Activated CD8-positive, alpha-beta memory T cell treated with anti-CD3 and anti-CD28 coated beads for 4 hours (primary cell): ENCODE data around the gene CDKAL1.
"Not testable (repeated sequence)": the region's sequence is repeated elsewhere in the genome, so short reads cannot be mapped to it uniquely, and the experiment has no call there.

ENCODE experiments used
- DNase-seq, 2 donors: peaks; one replicate each; pipeline ENCODE4 v3.0.0-alpha.2; 2020; ENCODE audit warnings: low read depth in 2 of 2

CDKAL1 gene

DNA sequence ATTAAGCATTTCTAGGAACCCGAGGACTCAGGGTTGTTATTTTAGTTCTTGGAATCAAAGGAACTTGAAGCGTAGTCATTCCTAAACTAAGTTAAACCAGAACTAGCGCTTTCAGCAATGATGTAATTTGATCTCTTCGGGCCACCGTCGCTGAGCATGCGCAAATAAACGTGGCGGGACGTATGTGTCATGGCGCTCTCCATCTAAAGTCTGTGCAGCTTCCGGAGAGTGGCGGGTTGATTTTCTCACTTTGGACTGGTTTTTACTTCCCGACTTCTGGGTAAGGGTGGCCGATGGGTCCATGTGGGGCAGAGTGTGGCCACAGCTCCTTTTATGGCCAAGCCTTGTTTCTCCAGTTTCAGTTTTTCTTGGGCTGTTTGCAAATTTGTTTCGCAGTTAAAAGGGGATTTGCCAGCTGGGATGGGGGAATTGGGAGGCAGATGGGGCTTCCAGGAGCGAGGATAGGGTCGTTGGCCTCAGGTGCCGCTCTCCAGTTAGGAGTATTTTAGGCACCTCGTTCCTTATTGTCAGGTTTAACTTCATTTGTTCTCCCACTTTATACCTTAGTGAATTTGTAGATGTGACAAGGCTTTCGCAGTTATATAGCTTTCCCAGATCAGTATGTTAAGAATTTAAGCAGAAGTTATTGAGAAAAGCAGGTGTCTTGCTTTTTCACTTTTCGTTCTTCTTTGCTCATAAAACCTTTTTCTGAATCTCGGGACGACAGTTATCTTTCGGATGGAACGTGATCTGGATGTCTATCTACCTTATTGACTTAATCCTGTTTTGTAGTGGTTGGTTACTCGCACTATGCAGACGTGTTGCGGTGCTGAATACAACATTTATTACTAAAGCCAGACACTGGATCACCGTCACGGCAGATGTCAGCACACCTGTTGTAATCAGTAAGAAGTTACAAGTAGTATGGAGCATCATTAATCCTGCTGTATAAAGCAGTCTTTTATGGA, at the start of gene CDKAL1:
TSS of gene CDKAL1 (plus strand) at position 163 of the 968 bp plus-strand sequence. CDS start 11,894 bp downstream, outside the sequence.
- DNase-seq: peak; percentile 80

DNA sequence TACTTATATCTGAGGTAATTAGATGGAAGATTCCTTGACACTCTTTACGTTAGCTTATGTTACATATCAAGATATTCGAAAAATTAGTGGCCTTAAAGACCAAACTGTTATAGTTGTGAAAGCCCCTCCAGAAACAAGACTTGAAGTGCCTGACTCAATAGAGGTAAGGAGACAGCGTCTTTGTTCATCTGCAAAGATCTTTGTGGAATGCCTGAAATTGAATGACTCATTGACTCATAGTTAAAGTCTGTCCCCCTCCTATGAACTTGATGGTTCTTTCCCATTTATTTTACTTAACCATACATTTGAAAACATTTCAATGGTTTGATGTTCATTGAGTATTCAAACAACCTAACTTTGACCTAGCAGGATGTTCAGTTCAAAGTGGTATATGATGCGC, 47.6 kb upstream of the CDKAL1 start:
- no peak for DNase-seq

DNA sequence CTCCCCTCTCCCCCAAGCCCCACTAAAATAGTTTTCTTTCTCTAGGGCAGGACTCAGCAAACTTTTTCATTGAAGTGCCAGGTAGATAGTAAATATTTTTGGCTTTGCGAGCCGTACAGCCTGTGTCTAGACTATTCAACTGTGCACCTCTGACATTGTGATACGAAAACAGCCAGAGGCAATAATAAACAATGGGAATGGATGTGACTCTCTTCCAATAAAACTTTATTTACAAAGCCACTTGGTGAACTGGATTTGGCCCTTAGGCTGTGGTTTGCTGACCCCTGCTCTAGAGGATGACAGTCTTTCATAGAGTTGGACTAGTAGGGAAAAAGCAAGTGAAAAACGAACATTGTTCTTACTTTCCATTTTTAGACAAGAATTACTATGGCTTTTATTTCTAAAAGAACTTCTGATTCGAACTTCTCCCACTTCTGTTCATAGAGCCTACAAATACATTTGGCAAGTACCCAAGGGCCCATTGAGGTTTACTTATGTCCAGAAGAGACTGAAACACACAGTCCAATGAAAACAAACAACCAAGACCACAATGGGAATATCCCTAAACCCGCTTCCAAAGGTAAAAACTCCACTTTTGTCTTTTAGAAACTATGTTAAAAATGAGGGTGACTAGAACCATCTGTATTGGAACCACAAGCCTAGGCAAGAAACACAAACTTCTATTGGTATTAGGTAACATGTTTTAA, 46.4 kb upstream of the CDKAL1 start:
- no peak for DNase-seq

DNA sequence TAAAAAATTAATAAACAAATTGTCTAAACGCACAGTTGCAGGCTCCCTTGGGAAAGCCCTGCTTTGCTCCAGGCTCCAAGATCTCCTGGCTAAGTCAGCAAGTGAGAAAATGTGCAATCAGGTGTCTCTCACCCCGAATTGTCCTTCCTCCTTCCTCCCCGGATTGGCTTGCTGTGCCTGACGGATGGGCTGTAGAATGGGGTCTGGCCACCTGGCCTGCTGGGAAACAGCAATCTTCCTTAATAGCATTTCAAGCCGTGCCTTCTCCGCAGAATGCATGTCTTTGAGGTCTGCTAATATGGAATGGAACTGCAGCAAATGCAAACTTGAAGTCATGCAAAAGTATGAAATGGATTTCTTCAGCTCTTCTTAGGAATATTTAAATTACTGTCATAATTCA, 43.7 kb upstream of the CDKAL1 start:
- no peak for DNase-seq

DNA sequence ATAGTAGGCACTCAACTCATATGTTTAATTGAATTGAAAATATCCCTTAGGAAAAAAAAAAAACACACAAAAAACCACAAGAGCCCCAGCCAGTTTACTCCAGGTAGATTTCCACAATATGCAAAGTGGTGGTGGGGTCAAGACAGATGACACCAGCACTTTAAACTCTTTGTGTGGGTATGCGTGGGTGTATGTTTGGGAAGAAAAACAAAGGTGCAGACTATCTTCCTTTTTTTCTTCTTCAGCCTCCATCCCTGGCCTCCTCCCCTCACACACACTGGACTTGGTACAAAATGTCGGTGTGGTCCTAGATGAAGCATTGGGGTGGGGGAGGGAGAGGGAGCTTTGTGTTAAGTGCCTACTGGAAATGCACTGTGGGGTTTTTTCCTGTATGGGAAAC, 42.2 kb upstream of the CDKAL1 start:
- DNase-seq: no peak

DNA sequence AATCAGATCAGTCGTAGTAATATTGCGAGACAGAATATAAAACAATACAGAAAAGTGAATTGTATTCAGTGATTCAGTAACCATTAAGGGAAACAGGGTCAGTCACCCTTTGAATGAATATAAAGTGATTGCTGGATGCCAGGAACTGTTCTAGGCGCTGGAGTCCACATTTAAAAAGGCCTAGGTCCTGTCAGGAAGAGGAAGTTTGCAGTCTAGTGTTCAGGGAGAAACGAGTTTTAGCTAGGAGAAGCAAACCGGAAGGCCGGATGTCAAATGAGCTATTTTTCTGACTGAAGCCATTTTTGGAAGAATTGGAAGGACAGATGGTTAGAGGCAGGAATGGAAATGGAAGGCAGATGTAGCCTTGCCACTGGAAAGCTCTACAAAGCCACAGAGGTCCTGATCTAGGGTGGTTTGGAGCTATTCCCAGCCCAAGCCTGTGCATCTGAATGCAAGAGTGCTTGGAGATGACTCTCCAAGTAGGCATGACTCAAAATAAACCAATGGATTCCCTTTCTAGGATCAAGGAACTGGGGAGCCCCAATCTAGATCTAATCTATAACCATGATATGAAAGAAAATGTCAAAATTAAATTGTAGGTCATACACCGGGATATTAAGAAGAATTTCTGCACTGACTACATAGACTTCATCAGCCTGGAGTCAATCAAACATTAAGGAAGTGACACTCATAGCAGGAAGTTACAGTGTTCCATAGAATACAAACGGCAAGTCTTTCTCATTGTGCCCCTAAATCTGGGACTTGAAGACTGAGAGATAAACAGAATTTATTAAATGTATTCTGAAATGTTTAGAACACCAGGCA, 36.8 kb upstream of the CDKAL1 start:
- no peak for DNase-seq

DNA sequence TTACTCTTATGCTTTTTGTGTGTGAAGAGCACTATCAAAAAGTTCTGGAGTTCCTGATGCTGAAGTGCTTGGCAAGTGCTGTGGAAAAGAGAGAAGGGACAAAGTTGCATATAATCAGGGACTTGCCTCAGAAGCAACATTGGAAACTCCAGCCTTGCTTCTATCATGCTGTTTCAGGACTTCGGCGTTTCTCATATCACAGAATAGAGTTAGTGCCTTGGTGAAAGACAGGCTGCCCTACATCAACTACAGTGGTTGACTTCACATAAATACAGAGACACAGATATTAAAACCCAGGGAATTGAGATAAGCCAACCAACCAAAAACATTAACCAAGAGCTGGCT, 36.2 kb upstream of the CDKAL1 start:
- DNase-seq: no peak

GRCh38 chr6:20509212-20509611, 25.0 kb upstream of the CDKAL1 start:
- no peak for DNase-seq

GRCh38 chr6:20511852-20512251, 22.4 kb upstream of the CDKAL1 start:
- DNase-seq: no peak

- not testable (repeated sequence) for DNase-seq
These were observed 9.0 kb upstream of the CDKAL1 start for GRCh38 chr6:20525208-20525607.

DNA sequence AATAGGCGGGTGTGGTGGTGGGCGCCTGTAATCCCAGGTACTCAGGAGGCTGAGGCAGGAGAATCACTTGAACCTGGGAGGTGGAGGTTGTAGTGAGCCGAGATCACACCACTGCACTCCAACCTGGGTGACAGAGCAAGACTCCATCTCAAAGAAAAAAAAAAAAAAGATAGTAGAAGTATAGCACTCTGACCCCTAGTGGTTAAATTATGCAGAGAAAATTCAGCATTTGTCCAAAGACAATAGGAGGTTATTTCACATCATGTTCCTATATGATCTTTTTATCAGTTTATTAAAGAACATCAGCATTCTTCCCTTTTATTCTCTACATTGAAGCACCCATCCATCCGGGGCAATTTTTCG, 5.2 kb upstream of the CDKAL1 start:
- DNase-seq: not testable (repeated sequence)

DNA sequence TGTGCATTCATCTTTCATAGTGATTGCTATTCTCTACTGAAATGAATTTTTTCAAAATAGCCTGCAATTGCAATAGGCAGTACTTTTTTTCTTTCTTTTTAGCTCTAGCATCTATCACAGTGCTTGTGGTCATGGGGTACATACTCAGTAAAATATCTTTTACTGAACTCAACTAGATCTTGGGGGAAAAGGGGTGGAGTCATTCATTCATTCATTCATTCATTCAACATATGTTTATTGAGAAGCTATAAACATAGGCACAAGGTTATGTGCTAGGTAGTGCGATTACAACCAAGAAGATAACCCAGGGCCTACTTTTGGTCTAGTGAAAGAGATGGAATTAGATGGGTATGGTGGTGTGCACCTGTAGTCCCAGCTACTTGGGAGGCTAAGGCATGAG, 1.4 kb upstream of the CDKAL1 start:
- DNase-seq: no peak

DNA sequence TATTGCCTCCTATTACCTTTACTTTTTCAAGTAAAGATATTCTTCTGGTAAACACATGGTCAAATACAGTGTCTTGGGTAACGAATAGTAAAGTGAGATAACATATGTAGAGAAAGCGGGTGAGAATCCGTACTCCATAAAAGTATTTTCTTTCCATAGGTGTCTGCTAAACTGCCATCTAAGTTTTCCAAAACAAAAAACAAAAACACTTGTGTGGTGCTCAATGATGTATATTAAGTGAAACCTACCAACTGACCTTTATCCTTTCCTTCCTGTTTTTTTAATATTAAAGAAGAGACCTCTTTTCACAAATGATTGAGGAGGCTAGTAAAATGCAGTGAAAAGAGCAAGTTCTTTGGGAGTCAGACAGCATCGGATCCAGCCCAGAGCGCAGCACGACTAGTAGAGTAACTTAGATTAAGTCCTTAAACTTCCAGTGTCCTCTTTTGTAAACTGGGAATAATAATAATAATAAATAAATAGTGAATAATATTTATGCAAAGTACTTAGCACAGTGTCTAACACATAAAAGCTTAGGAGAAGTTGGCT, 437 bp upstream of the CDKAL1 start:
- DNase-seq: no peak

DNA sequence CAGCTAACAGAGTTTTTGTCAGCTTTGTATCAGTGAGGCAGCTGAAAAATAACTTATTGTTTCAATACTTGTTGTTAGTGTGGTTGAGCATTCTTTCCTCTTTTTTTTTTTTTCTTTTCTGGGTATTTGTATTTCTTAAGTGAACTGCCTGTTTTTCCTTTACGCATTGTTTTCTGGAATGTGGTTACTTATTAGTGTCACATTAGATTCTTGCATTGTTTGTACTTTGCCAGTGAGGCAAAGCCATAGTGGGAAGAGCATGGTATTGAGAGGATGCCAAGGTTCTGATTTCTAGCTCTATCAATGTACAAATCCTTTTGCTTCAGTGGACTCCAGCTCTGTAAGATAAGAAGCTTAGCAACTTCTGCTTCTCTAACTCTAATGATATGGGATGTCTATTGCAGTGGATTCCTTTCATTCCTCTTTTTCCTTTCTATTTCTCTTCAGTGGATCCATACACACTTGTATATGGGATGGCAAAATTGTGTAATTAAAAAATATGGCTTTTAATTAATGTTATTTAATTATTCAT, 3.9 kb downstream of the CDKAL1 start:
- DNase-seq: no peak

GRCh38 chr6:20538907-20539306, 4.7 kb downstream of the CDKAL1 start:
- no peak for DNase-seq

GRCh38 chr6:20539387-20539786, 5.1 kb downstream of the CDKAL1 start:
- no peak for DNase-seq

GRCh38 chr6:20540683-20541082, 6.4 kb downstream of the CDKAL1 start:
- no peak for DNase-seq

GRCh38 chr6:20541382-20541781, 7.1 kb downstream of the CDKAL1 start:
- no peak for DNase-seq

DNA sequence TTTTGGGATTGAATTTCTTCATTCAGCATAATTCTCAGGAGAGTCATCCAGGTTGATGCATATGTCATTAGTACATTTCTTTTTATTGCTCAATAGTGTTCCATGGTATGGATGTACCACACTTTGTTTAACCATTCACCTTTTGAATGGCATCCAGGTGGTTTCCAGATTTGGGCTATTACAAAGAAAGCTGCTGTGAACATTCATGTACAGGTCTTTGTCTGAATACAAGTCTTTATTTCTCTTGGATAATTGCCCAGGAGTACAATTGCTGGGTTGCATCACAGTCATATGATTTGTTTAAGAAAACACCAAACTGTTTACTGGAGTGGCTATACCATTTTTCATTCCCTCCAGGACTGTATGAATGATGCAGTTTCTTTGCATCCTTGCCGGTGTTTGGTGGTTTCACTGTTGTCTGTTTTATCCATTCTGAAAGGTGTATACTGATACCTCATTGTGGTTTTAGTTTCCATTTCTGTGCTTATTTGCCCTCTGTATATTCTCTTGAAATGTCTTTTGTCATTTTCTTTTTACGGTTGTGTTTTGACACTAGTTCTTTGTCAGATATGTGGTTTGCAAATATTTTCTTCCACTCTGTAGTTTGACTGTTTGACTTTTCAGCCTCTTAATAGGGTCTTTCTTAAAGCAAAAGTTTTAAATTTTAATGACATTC, 8.8 kb downstream of the CDKAL1 start:
- DNase-seq: no peak

DNA sequence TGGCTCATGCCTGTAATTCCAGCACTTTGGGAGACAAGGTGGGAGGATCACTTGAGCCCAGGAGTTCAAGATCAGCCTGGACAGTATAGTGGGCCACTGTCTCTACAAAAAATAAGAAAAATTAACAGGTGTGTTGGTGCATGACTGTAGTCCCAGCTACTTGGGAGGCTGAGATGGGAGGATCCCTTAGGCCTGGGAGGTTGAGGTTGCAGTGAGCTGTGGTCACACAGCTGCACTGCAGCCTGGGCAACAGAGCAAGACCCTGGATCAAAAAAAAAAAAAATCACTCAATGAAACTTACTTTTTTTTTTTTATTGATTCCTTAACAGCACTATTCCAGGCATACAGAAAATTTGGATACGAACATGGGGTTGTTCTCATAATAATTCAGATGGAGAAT, 14.0 kb downstream of the CDKAL1 start:
- no peak for DNase-seq

DNA sequence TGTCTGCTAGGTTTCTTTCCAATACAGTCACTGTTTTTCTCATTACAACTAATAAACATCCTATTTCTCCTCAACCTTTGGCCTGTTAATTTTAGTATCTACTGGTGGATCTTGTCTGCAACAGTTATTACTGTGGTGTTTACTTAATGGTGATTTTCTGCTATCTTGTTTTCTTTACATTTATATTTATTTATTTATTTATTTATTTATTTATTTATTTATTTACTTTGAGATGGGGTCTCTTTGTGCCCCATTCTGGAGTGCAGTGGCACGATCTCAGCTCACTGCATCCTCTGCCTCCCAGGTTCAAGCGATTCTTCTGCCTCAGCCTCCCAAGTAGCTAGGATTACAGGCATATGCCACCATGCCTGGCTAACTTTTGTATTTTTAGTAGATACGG, 15.1 kb downstream of the CDKAL1 start:
- DNase-seq: not testable (repeated sequence)
